Activated gamma-delta T cell treated with anti-CD3 and anti-CD28 coated beads, Interleukin-2, amount 50 U/mL, for 16 hours (primary cell): Measurements from ENCODE around the gene CA6.
"Not testable (repeated sequence)": the region's sequence is repeated elsewhere in the genome, so short reads cannot be mapped to it uniquely, and the experiment has no call there.

Experiments used
- DNase-seq: peaks from one replicate; pipeline ENCODE4 v3.0.0-alpha.2; 2020; ENCODE audit warnings: low read depth

The CA6 gene

GRCh38 chr1:8926707-8927694 is 18.7 kb upstream of the CA6 start:
- DNase-seq: no peak

DNA sequence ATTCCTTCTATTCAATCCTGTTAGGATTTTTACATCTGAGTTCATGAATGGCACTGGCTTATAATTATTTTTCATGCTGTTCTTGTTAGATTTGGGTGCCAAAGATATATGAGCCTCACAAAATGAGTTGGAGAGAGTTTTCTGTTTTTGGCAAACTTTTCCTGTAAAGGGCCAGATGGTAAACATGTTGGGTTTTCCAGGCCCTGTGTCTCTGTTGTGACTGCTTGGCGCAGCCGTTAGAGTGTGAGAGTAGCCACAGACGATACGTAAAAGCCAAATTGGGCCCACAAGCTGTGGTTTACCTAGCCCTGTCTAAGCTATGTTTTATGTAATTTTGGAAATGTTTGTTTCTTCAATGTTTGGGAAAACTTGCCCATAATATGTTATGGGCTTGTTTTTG is 15.6 kb upstream of the CA6 start:
- no peak for DNase-seq

DNA sequence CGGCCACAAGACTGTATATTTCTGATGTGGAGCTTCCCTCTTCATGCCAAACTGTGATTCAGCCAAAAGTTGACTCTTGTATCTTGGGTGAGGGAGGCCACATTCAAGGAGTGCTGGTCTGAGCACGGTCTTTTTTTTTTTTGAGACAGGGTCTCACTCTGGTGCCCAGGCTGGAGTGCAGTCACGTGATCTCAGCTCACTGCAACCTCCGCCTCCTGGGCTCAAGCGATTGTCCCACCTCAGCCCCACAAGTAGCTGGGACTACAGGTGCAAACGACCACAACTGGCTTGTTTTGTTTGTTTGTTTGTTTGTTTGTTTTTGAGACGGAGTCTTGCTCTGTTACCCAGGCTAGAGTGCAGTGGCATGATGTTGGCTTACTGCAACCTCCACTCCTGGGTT is 8.6 kb upstream of the CA6 start:
- not testable (repeated sequence) for DNase-seq

DNA sequence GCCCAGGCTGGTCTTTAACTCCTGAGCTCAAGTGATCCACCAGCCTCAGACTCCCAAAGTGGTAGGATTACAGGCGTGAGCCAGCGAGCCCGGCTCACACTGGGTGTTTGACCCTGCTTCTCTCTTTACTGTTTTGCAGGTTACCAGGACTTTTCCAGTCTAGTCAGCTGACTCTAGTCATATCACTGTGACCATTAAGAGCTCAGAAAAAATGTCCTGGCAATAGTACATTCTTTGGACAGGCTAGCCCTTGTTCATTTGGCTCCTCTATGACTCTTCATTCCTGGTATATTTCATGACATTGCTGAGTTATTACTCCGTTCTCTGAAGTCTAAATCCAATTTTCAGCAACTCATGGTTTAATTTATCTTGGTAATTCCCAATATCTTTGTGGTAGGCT is 8.0 kb upstream of the CA6 start:
- no peak for DNase-seq

GRCh38 chr1:8938232-8938999 is 7.3 kb upstream of the CA6 start:
- DNase-seq: no peak

GRCh38 chr1:8939000-8939265 is 6.7 kb upstream of the CA6 start:
- no peak for DNase-seq

DNA sequence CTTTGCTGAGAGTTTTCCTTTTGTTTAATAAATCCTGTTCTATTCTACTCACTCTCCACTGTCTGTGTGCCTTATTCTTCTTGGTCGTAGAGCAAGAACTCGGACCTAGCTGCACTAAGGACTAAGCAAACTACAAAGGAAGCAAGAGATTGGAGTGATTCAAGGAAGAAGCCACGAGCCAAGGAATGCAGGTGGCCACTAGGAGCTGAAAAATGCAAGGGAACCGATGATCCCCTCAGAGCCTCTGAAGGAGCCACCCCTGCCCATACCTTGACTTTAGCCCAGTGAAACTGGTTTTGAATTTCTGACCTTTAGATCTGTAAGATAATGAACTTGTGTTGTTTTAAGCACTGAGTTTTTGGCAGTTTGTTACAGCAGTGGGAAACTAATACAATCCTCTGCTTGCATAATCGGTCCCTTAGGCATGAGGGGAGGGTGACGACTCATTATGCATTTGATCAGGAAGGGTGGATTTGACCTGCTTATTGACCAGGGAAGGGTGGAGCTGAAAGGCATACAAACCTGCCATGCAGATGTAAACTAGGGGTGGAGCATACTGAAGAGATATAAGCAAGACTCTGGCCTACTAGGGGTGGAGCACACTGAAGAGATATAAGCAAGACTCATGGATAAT is 6.2 kb upstream of the CA6 start:
- DNase-seq: no peak

DNA sequence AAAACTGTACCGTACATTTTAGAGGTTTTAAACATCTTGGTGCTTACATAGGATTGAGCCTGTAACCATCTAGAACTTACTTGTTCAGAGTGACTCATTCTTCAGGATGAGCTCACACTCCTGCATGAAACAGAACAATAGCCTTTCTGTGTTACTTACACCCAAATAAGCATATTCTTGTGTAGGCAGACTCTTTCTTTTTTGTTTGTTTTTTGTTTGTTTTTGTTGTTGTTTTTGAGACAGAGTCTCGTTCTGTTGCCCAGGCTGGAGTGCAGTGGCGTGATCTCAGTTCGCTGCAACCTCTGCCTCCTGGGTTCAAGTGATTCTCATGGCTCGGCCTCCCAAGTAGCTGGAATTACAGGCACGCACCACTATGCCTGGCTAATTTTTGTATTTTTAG is 3.8 kb upstream of the CA6 start:
- no peak for DNase-seq

DNA sequence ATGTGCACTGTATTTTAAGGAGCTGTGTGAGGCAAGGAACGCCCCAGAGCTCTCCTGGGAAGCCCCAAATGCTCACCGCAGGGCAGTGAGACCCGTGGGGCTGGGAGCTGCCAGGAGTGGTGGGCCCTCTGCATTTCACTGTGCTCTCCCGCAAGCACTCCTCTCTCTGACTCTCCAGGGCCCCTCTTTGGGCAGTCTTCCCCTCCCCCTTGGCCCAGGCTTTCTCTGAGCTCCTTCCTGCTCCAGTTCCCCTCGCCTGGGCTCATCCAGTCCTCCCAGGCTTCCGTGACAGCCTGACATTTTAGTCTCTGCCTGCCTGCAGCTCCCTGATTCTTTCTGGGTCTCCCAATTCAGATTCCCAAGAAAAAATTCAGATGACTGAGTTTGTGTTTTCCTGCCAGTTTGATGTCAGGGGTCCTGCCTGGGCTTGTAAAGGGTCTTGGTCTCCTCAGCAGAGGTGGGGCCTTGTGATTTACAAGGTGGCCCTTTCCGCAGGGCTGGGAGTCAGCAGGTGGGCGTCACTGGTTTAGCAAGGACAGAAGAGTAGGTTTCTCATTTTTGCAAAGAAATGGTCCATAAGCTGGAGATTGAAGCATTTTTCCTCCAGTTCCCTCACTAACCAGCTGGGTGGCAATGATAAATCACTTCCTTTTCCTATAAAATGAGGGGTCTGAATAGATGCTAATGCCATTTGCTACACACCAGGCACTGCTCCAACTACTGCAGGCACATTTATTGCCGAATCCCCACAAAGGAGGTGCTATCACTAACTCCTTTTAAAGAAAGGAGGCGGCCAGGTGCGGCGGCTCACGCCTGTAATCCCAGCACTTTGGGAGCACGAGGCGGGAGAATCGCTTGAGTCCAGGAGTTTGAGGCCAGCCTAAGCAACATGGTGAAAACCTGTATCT is 1.9 kb upstream of the CA6 start:
- no peak for DNase-seq

DNA sequence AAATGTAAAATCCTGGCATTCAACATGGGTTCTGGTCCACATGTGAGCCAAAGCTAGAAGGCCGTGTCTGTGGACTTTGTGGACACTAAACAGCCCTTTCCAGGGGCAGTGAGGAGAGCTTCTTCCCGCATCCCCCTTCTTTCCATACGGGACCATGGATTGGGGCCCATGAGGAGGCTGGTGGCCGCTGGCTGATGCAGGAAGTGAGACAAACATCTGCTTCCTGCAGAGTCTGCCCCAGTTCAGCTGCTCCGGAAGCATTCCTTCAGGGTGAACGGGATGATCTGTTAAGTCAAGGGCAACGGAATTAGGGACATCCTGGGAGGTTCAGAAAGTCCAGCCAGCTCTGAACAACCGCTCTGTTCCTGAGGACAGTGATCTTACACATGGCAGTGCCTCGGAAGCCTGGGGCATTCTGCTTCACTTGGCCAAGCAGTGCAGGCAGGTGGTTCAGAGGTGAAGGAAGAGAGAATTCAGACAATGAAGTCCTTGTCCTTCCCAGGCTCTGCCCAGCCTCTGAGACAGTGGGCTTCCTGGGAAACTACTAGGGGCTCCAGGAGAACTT is 1.5 kb downstream of the CA6 start:
- no peak for DNase-seq

DNA sequence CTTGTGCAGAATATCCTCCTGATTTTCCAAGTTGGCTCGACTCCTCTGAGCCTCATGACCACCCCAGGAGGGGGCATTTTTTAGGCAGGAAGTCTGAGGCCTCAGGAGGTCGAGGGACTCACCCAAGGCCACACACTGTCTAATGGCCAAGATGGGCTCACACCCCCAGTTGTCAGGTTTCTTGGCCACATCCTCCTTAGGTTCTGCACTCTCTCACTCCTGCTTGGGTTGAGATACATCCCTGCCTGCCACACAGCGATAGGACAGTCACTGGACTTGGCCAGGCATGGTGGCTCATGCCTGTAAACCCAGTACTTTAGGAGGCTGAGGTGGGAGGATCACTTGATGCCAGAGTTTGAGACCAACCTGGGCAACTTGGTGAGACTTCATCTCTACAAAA is 4.6 kb downstream of the CA6 start:
- DNase-seq: no peak

DNA sequence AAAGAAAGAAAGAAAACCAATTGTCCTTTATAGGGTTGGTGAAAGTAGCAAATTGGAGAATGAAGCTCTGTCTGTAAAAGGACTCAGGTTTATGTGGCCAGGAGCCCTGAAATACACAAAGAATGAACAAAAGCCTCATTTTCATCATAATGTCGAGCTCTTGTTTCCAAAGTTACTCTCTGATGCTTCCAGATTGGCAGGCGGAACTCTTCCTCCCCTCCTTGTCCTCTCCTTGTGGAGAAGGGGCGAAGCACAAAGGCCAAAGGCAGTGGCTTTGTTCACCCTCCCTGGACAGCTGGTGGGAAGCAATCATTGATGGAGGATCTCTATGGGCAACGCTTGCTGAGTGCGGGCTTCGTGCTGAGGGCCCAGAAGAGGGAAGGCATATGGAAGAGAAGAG is 5.6 kb downstream of the CA6 start:
- no peak for DNase-seq

- DNase-seq: no peak
Measured at GRCh38 chr1:8955406-8955805, 9.7 kb downstream of the CA6 start.

GRCh38 chr1:8956461-8957349 is 11.0 kb downstream of the CA6 start:
- DNase-seq: no peak

DNA sequence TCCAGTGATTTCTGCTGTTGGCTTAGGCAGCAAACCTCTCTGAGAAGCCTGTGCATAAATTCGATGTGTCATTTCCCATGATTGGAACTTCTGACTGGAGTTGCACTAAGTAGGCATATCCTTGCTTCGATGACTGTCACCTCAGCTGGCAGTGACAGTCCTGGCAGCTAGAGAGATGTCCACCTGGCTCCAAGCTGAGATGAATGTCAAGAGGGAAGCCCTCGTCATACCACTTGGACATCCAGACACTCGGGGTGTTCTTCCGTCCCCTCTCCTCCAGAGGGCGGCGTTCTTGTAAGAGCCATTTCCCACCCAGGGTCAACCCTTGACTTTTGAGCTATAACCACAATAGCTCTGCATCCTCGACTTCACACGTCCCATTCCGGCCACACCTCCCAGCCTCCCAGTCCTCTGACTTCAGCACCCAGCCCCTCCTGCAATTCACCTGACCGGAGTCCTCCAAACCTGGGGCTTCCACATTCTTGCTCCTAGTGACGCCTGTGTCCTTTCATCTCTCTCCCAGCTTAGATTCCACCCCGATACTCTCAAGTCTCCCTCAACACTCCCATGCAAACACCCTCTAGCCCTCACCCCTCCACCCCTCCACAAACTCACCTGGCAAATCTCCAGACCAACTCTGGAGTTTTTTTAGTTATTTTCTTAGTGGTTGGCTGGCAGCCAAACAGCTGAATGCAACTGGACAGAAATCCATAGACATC is 17.3 kb downstream of the CA6 start:
- peak; percentile 12 for DNase-seq

DNA sequence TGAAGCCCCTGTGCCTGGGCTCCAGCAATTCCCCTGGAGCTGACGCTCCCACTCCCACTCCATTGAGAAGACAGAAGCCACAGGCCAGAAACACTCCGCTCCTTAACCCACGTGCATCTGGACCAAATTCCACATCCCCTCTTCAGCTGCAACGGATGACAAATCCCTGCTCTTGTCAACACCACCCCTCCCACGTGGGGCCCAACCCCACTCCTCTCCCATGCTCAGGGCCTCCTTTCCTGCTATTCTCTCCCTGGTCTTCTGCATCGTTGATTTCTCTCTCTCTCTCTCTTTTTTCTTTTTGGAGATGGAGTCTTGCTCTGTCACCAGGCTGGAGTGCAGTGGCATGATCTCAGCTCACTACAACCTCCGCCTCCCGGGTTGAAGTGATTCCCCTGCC is 18.3 kb downstream of the CA6 start:
- DNase-seq: no peak

DNA sequence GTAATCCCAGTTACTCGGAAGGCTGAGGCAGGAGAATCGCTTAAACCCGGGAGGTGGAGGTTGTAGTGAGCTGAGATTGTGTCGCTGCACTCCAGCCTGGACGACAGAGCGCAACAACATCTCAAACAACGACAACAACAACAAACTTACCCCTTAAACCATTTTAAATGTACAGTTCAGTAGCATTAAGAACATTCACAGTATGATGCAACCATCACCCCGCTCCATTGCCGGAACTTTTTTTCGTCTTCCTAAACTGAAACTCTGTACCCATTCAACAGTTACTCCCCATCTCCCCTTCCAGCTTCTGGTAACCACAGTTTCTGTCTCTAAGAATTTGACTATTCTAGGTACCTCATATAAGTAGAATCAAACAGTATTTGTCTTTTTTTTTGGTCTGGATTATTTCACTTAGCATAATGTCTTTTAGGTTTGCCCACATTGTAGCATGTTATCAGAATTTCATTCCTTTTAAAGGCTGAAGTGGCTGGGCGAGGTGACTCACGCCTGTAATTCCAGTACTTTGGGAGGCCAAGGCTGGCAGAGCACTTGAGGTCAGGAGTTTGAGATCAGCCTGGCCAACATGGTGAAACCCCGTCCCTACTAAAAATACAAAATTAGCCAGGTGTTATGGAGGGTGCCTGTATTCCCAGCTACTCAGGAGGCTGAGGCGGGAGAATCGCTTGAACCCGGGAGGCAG is 19.6 kb downstream of the CA6 start:
- no peak for DNase-seq

DNA sequence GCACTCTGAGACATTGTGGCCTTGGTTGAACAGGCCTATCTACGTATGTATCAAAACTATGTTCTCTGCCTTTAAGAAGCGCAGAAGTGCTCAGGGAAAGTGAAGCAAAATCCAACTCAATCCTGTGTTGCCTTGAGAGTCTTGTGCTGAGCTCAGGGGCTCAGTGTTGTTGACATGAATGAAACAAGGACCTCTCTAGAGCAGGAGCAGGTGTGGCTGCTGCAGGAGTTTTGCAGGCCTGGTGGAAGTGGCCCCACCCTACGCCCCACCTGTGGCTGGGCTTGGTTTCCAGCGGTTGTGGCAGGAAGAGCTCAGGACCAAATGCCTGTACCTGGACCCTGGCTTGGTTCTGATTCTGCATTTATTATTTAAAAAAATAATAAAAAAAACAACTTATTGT is 20.9 kb downstream of the CA6 start:
- DNase-seq: no peak

- not testable (repeated sequence) for DNase-seq
Measured at GRCh38 chr1:8968902-8969301, 23.2 kb downstream of the CA6 start.
